ENCODE data around the gene DPH7. TPM values are rescaled to one million over a fixed set of nuclear protein-coding genes. Genes with fewer than 3 reads are reported as not detected.

DPH7 gene
- total RNA-seq, 1 experiment from 2014 or later = 43.9 TPM

GRCh38 chr9:137564134-137564533, 14.6 kb downstream of the DPH7 start (continued):
- no peak for TF ChIP-seq ZNF425 (CRISPR knock-in tag; conservative IDR thresholded peaks at IDR 0.05)
- no peak for TF ChIP-seq ATF1 (CRISPR knock-in tag; IDR thresholded peaks at IDR 0.05)
- TF ChIP-seq ZBTB43 (CRISPR knock-in tag; IDR thresholded peaks at IDR 0.05) = no peak
- no peak for TF ChIP-seq ZNF317 (CRISPR knock-in tag; IDR thresholded peaks at IDR 0.05; ENCODE audit: borderline replicate concordance, low read depth)
- TF ChIP-seq CBFB (CRISPR knock-in tag; IDR thresholded peaks at IDR 0.05; ENCODE audit: low read depth) = no peak

- Mint-ChIP-seq H3K27me3 (ENCODE audit: low read depth) (no peaks in the 10 kb centered on the region), H3K4me1 (no peaks in the 10 kb centered on the region), H3K9me3 (no peaks in the 10 kb centered on the region), H3K4me3 (no peak overlapping the region), H3K27ac (no peak overlapping the region), H3K36me3 (peaks cover 66% of the 10 kb centered on the region)
- ChIA-PET CTCF (no interaction called here), POLR2A (interaction anchor here (0.5 kb wide), 1 partner anchor 544 kb away, joined by 3 read pairs; no protein-coding TSS in a partner anchor)
- DNase-seq (ENCODE audit: low spot score) (no peak), ATAC-seq (no peak)
- no peak for TF ChIP-seq IRF1 (CRISPR knock-in tag; IDR thresholded peaks at IDR 0.05)
- no peak for TF ChIP-seq ZNF671 (CRISPR knock-in tag; IDR thresholded peaks at IDR 0.05)
- TF ChIP-seq HMGA2 (CRISPR knock-in tag; IDR thresholded peaks at IDR 0.05) = no peak
- no peak for TF ChIP-seq ZNF512 (CRISPR knock-in tag; IDR thresholded peaks at IDR 0.05; ENCODE audit: borderline replicate concordance)
- no peak for TF ChIP-seq GTF2I (CRISPR knock-in tag; conservative IDR thresholded peaks at IDR 0.05)
- no peak for TF ChIP-seq ATF6 (CRISPR knock-in tag; IDR thresholded peaks at IDR 0.05)
- TF ChIP-seq ETV6 (CRISPR knock-in tag; IDR thresholded peaks at IDR 0.05) = no peak
Measured at GRCh38 chr9:137558127-137558526, 20.6 kb downstream of the DPH7 start.

GRCh38 chr9:137556069-137556838, 22.5 kb downstream of the DPH7 start:
- no peak for ATAC-seq
- no peaks in the 10 kb centered on the region for H3K27me3 Mint-ChIP-seq (ENCODE audit: low read depth)
- POLR2A ChIA-PET = no interaction called here
- H3K4me3 Mint-ChIP-seq = no peak overlapping the region
- CTCF ChIA-PET = no interaction called here
- DNase-seq (ENCODE audit: low spot score) = no peak
- no peak overlapping the region for H3K27ac Mint-ChIP-seq
- H3K9me3 Mint-ChIP-seq = no peaks in the 10 kb centered on the region
- peaks cover 4% of the 10 kb centered on the region for H3K4me1 Mint-ChIP-seq
- TF ChIP-seq ATF2 (CRISPR knock-in tag; IDR thresholded peaks at IDR 0.05; ENCODE audit: borderline replicate concordance, low read depth) (no peak), IRF2 (CRISPR knock-in tag; IDR thresholded peaks at IDR 0.05; ENCODE audit: borderline replicate concordance, low read depth) (no peak), NFATC4 (CRISPR knock-in tag; IDR thresholded peaks at IDR 0.05) (no peak), USF1 (CRISPR knock-in tag; IDR thresholded peaks at IDR 0.05) (no peak)
- H3K36me3 Mint-ChIP-seq = peaks cover 55% of the 10 kb centered on the region
